Panc1 (cell line): ENCODE data around the gene ITGB8. TPM values are rescaled to one million over a fixed set of nuclear protein-coding genes. Genes with fewer than 3 reads are reported as not detected.

ENCODE experiments used
- ATAC-seq: fragments of 200-7000 bp; cut with Tn5 transposase; 2 replicates; pipeline ENCODE4 v1.9.1; 2020; ENCODE audit warnings: mild to moderate bottlenecking, moderate library complexity
- BruUV-seq: library from RNA; stranded (reverse); fragments of 400-500 nt; replicated peaks from 2 replicates; lab custom pipeline; 2021; lab: Mats Ljungman, UMichigan
- CTCF ChIA-PET: fragments of 300-600 bp; sonication (Branson Sonifier 250); formaldehyde crosslinking; loops from one replicate; lab custom pipeline; 2022; ENCODE audit warnings: antibody characterized with exemption; lab: Charles Lee
- POLR2A ChIA-PET: fragments of 300-600 bp; sonication (Branson Sonifier 250); formaldehyde crosslinking; loops from one replicate; lab custom pipeline; 2022; ENCODE audit warnings: antibody characterized with exemption; lab: Charles Lee
- DNase-seq: peaks from one replicate; pipeline ENCODE4 v3.0.0-alpha.2; 2010; ENCODE audit warnings: low read depth, low spot score
- H3K27ac ChIP-seq: 2 replicates; pipeline ENCODE4 v1.5.1; 2011; ENCODE audit warnings: mild to moderate bottlenecking, low read length, inconsistent platforms
- H3K27me3 ChIP-seq: fragments of 200-500 bp; sonication (Bioruptor generic); 2 replicates; pipeline ENCODE4 v1.6.0; 2014; ENCODE audit warnings: low read length, inconsistent platforms; ENCODE audit not compliant: control insufficient read depth, insufficient read depth
- H3K36me3 ChIP-seq: fragments of 200-500 bp; sonication (Bioruptor generic); 2 replicates; pipeline ENCODE4 v1.5.1; 2014; ENCODE audit warnings: inconsistent platforms, mild to moderate bottlenecking, low read length, moderate library complexity; ENCODE audit not compliant: control insufficient read depth, insufficient read depth
- H3K4me1 ChIP-seq: 2 replicates; pipeline ENCODE4 v1.5.1; 2011; ENCODE audit warnings: inconsistent platforms, mild to moderate bottlenecking, low read length, moderate library complexity; ENCODE audit not compliant: control insufficient read depth, insufficient read depth
- H3K4me3 ChIP-seq, 2 experiments: 2 replicates each; pipeline ENCODE4 v1.5.1; 2011 to 2012; ENCODE audit warnings: low read depth in 2 of 2, low read length in 2 of 2, mild to moderate bottlenecking in 2 of 2, inconsistent platforms in 1 of 2, moderate library complexity in 1 of 2
- H3K9me3 ChIP-seq: fragments of 200-500 bp; sonication (Bioruptor generic); 2 replicates; pipeline ENCODE4 v1.5.1; 2014; ENCODE audit warnings: low read depth, mild to moderate bottlenecking, inconsistent platforms, low read length, moderate library complexity; ENCODE audit not compliant: control insufficient read depth, insufficient read depth
- CTCF ChIP-seq: fragments of 450-650 bp; IDR thresholded peaks from 2 replicates; pipeline ENCODE4 v1.5.1; 2017; ENCODE audit warnings: mild to moderate bottlenecking
- POLR2AphosphoS5 ChIP-seq: IDR thresholded peaks from 2 replicates; pipeline ENCODE4 v1.6.1; 2012; ENCODE audit warnings: mild to moderate bottlenecking, low read depth, low read length, moderate library complexity
- REST ChIP-seq, 2 experiments: IDR thresholded peaks; 2 replicates each; pipeline ENCODE4 v1.6.1; 2011 to 2012; ENCODE audit warnings: low read depth in 2 of 2, control low read depth in 1 of 2, low read length in 1 of 2, mild to moderate bottlenecking in 1 of 2, moderate library complexity in 1 of 2; ENCODE audit not compliant: insufficient read depth in 1 of 2
- SIN3A ChIP-seq: IDR thresholded peaks from 2 replicates; pipeline ENCODE4 v1.6.1; 2012; ENCODE audit warnings: low read depth, mild to moderate bottlenecking, low read length, moderate library complexity, borderline replicate concordance; ENCODE audit not compliant: insufficient read depth
- TCF7L2 ChIP-seq: IDR thresholded peaks from 2 replicates; pipeline ENCODE4 v1.6.1; 2011; ENCODE audit warnings: mild to moderate bottlenecking, low read depth, low read length, inconsistent platforms
- in situ Hi-C: cut with HindIII; loops from 2 replicates; pipeline ENCODE4 v1.10.0; 2016; ENCODE audit warnings: low sequenced_read_pairs, low pct_unique_long_range_greater_than_20kb
- intact Hi-C: fragments of 100-400 bp; cut with micrococcal nuclease; formaldehyde crosslinking; loops from one replicate; pipeline ENCODE4 v1.10.0; 2022; ENCODE audit not compliant: unreplicated experiment
- total RNA-seq: library from RNA; stranded (reverse); gene quantifications from one replicate; pipeline ENCODE4 v1.2.1, GENCODE V29; 2021; ENCODE audit not compliant: unreplicated experiment

ITGB8 gene
- total RNA-seq, 1 experiment from 2014 or later, result 4.9 TPM

- H3K27me3 ChIP-seq, result no peaks in the 10 kb centered on the region
- no peaks in the 10 kb centered on the region for H3K4me1 ChIP-seq
- H3K9me3 ChIP-seq, result no peaks in the 10 kb centered on the region
- no peak overlapping the region for H3K4me3 ChIP-seq
- in situ Hi-C loops, result no loop called here
- ATAC-seq (no peak), DNase-seq (no peak)
- TF ChIP-seq TCF7L2 (no peak), REST (IDR thresholded peaks at IDR 0.05; ENCODE audit: insufficient read depth in 1 of 2, low read depth in 2 of 2, low read length in 1 of 2) (no peak), POLR2AphosphoS5 (no peak), SIN3A (no peak), CTCF (no peak)
- H3K27ac ChIP-seq, result no peak overlapping the region
- intact Hi-C loops, result no loop called here
- H3K36me3 ChIP-seq, result no peaks in the 10 kb centered on the region
- ChIA-PET CTCF (no interaction called here), POLR2A (interaction anchor here (0.6 kb wide), 1 partner anchor 610 kb away, joined by 8 read pairs; no protein-coding TSS in a partner anchor)
- no TSS peak for BruUV-seq
These were observed 77.1 kb downstream of the ITGB8 start for GRCh38 chr7:20407585-20408466.

- Histone ChIP-seq H3K27ac (no peak overlapping the region), H3K27me3 (no peaks in the 10 kb centered on the region), H3K9me3 (no peaks in the 10 kb centered on the region), H3K4me1 (no peaks in the 10 kb centered on the region), H3K36me3 (no peaks in the 10 kb centered on the region), H3K4me3 (no peak overlapping the region)
- ChIA-PET POLR2A (interaction anchor here (0.6 kb wide), 1 partner anchor 610 kb away, joined by 8 read pairs; no protein-coding TSS in a partner anchor), CTCF (no interaction called here)
- no peak for ATAC-seq
- no TSS peak for BruUV-seq
- intact Hi-C loops (no loop called here), in situ Hi-C loops (no loop called here)
- no peak for TF ChIP-seq SIN3A
- TF ChIP-seq TCF7L2, result no peak
- no peak for TF ChIP-seq POLR2AphosphoS5
- no peak for TF ChIP-seq CTCF
- no peak for TF ChIP-seq REST (IDR thresholded peaks at IDR 0.05; ENCODE audit: insufficient read depth in 1 of 2, low read depth in 2 of 2, low read length in 1 of 2)
- DNase-seq, result no peak
These were observed 77.7 kb downstream of the ITGB8 start for GRCh38 chr7:20408467-20408826.
